H1 (cell line): ENCODE data around the gene FOXD3. TPM values are rescaled to one million over a fixed set of nuclear protein-coding genes. Genes with fewer than 3 reads are reported as not detected.

ENCODE experiments used
- ASH2L ChIP-seq: fragments of 200-600, 300-600 bp; sonication (generic); IDR thresholded peaks from one replicate; pipeline ENCODE4 v1.7.1; 2017; ENCODE audit warnings: low read length
- CHD2 ChIP-seq: IDR thresholded peaks from 2 replicates; pipeline ENCODE4 v1.6.1; 2012; ENCODE audit warnings: low read length, improper control_type of control experiment
- CHD7 ChIP-seq: fragments of 300-600 bp; sonication (generic); IDR thresholded peaks from 2 replicates; pipeline ENCODE4 v1.7.1; 2012; ENCODE audit warnings: low read length, moderate library complexity, mild to moderate bottlenecking, inconsistent platforms; ENCODE audit not compliant: insufficient replicate concordance
- CTBP2 ChIP-seq: IDR thresholded peaks from 2 replicates; pipeline ENCODE4 v1.7.0; 2011; ENCODE audit warnings: borderline replicate concordance, mild to moderate bottlenecking, moderate library complexity, mixed read lengths, low read length; ENCODE audit not compliant: insufficient read depth, insufficient read length
- EP300 ChIP-seq, 2 experiments: IDR thresholded peaks; 1 replicate in 1 of 2; 2 replicates in 1 of 2; pipeline ENCODE4 v1.6.1; 2011 to 2012; ENCODE audit warnings: low read depth in 2 of 2, low read length in 2 of 2, mild to moderate bottlenecking in 2 of 2, borderline replicate concordance in 1 of 2, inconsistent platforms in 1 of 2, moderate library complexity in 1 of 2
- GTF2F1 ChIP-seq: IDR thresholded peaks from 2 replicates; pipeline ENCODE4 v1.6.1; 2012; ENCODE audit warnings: low read depth, low read length, improper control_type of control experiment, borderline replicate concordance
- KDM5A ChIP-seq: fragments of 200-600 bp; IDR thresholded peaks from 2 replicates; pipeline ENCODE4 v1.7.1; 2012; ENCODE audit warnings: mild to moderate bottlenecking, low read length, inconsistent platforms, mixed read lengths
- MAX ChIP-seq: IDR thresholded peaks from 2 replicates; pipeline ENCODE4 v1.6.1; 2012; ENCODE audit warnings: inconsistent platforms
- polyA plus RNA-seq, 7 experiments: library from polyadenylated mRNA; depleted of rRNA in 3 of 7; stranded (reverse) in 5 of 7; unstranded in 2 of 7; fragments of >200 nt in 5 of 7; fragments of 200-250 nt in 2 of 7; gene quantifications; 1 replicate in 5 of 7; 2 replicates in 1 of 7; 4 replicates in 1 of 7; pipeline versions ENCODE4 v1.2.1 to v1.2.3, GENCODE V29; 2011 to 2013; ENCODE audit warnings: missing spikeins in 2 of 7, mixed read lengths in 2 of 7
- total RNA-seq: library from RNA; stranded (reverse); fragmentation: NEBNext Ultra II Directional; extraction: Animal tissue kit (Norgen Biotek cat#: 25700); gene quantifications from 2 replicates; pipeline ENCODE4 v1.2.1, GENCODE V29; 2021

Gene FOXD3
- total and polyA plus RNA-seq, 2 of the 8 experiments (the other 6 are each of a cell fraction or from before 2014, with no cell fraction given): 8.7 to 33.7 TPM

GRCh38 chr1:63319046-63320021, 3.0 kb upstream of the FOXD3 start (continued):
- no peak for TF ChIP-seq CHD7
- no peak for TF ChIP-seq GTF2F1
- peak; percentile 11; the same call in 1 of the 2 replicates for TF ChIP-seq MAX
- no peak for TF ChIP-seq EP300 (IDR thresholded peaks at IDR 0.05; ENCODE audit: borderline replicate concordance in 1 of 2, low read depth in 2 of 2, low read length in 2 of 2)
- no peak for TF ChIP-seq CTBP2
- TF ChIP-seq CHD2: no peak
- TF ChIP-seq ASH2L: peak; percentile 73
- TF ChIP-seq KDM5A: no peak
